Measurements from ENCODE around the gene MLXIP. TPM values are rescaled to one million over a fixed set of nuclear protein-coding genes. Genes with fewer than 3 reads are reported as not detected.
"Not testable (repeated sequence)": the region's sequence is repeated elsewhere in the genome, so short reads cannot be mapped to it uniquely, and the experiment has no call there.

The MLXIP gene
- 10 to 100 TPM; 61.0 to 61.7 TPM for total RNA-seq

DNA sequence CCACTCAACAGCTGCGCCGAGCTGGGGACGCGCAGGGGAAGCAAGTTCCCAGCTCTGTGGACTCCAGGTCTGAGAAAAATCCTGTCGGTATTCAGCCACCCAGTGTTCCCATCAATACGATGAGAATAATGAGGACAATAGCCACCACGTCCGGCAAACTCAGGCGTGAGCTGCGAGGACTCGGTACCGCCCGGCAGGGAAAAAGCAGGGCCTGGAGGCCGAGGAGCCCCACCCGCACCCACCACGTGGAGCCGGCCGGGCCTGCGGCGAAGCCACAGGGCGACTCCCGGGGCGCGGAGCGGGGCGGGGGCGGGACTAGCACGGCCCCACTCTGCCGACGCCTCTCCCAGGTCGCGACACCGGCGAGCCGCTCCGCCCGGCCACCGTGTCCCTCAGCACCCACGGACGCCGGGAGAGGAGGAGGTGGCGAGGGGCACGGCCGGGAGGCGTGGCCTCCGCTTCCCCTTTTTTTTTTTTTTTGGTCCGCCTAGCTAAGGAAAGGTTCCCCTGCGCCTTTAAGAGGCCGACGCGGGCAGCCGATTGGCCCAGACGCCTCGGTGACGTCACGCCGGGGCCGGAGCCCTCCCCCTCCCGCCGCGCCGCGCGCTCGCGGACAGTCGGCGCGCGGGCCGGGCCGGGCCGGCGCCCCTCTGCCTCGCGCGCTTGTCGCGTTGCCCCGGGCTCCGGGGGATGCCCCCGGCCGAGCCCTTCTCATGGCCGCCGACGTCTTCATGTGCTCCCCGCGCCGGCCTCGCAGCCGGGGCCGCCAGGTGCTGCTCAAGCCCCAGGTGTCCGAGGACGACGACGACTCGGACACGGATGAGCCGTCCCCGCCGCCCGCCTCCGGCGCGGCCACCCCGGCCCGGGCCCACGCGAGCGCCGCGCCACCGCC, at the start of gene MLXIP:
TSS of gene MLXIP (plus strand) at position 616 of the 892 bp plus-strand sequence. CDS start at position 714, 98 bp downstream.
- Mint-ChIP-seq H3K4me1 (peaks cover 45% of the 10 kb centered on the region), H3K4me3 (peak within 1 kb of the TSS; percentile 99), H3K9me3 (no peaks in the 10 kb centered on the region), H3K36me3 (peaks cover 5% of the 10 kb centered on the region), H3K27ac (peak within 1 kb of the TSS; percentile 97), H3K27me3 (peaks cover 6% of the 10 kb centered on the region)
- ATAC-seq (ENCODE audit: low read depth) (peak; percentile 79), DNase-seq (peak; percentile 94)
- POLR2A ChIA-PET, result interaction anchor here (0.6 to 5.8 kb wide), 12 partner anchors 10 to 147 kb away, joined by 3 to 79 read pairs (median 7); partner anchors contain the start of gene DIABLO

GRCh38 chr12:122028905-122029560, 49.5 kb upstream of the MLXIP start:
- Mint-ChIP-seq H3K36me3 (peaks cover 1% of the 10 kb centered on the region), H3K27me3 (no peaks in the 10 kb centered on the region), H3K9me3 (no peaks in the 10 kb centered on the region), H3K4me3 (peak overlapping the region; percentile 0), H3K4me1 (peaks cover 9% of the 10 kb centered on the region), H3K27ac (no peak overlapping the region)
- POLR2A ChIA-PET, result no interaction called here
- ATAC-seq (ENCODE audit: low read depth) (no peak), DNase-seq (no peak)

DNA sequence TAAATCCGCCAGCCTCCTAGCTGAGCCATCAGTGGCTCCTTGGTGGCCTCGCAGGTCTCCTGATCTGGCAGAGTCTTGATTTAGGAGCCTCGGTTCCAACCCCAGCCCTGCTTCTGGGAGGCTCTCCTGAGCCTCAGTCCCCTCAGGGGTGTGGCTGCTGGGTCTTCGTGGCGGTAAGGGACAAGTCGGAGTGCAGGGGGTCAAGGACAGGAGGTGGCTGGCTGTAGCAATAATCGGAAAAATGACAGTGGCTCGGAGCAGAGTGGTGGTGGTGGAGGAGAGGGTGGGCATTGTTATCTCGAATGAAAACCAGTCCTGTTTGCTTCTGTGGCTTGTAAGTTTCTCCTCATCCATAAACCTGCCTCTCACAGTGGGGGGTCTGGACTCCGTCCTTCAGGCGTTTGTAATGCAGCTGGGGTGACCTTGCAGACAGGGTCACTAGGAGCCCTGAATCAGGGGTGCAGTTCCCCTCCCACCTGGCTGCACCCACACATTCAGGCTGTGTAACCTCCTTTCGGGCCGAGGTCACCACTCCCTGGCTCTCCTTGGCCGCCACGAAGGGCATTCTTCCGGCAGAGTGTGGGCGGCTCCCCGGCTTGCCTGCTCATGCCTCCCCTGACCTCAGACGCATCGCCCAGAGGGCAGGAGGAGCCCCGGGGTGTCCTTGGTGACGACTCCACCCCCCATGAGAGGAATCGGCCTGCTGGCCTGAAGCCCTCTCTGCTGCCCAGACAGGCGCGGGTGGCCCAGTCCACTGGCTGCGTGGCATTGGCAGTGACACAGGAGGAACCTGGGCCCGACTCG, 48.7 kb upstream of the MLXIP start:
- no peak overlapping the region for H3K27ac Mint-ChIP-seq
- ATAC-seq (ENCODE audit: low read depth), result no peak

GRCh38 chr12:122030424-122031035, 48.0 kb upstream of the MLXIP start:
- ATAC-seq (ENCODE audit: low read depth) (no peak), DNase-seq (no peak)
- Mint-ChIP-seq H3K27ac (no peak overlapping the region), H3K4me1 (peaks cover 9% of the 10 kb centered on the region), H3K9me3 (no peaks in the 10 kb centered on the region), H3K27me3 (no peaks in the 10 kb centered on the region), H3K36me3 (peaks cover 1% of the 10 kb centered on the region), H3K4me3 (no peak overlapping the region)
- POLR2A ChIA-PET, result no interaction called here

More for the DNA sequence above, 48.7 kb upstream of the MLXIP start:
- peaks cover 1% of the 10 kb centered on the region for H3K36me3 Mint-ChIP-seq
- H3K4me3 Mint-ChIP-seq, result no peak overlapping the region
- DNase-seq, result no peak
- no peaks in the 10 kb centered on the region for H3K27me3 Mint-ChIP-seq
- no peaks in the 10 kb centered on the region for H3K9me3 Mint-ChIP-seq
- peaks cover 9% of the 10 kb centered on the region for H3K4me1 Mint-ChIP-seq
- POLR2A ChIA-PET, result no interaction called here

DNA sequence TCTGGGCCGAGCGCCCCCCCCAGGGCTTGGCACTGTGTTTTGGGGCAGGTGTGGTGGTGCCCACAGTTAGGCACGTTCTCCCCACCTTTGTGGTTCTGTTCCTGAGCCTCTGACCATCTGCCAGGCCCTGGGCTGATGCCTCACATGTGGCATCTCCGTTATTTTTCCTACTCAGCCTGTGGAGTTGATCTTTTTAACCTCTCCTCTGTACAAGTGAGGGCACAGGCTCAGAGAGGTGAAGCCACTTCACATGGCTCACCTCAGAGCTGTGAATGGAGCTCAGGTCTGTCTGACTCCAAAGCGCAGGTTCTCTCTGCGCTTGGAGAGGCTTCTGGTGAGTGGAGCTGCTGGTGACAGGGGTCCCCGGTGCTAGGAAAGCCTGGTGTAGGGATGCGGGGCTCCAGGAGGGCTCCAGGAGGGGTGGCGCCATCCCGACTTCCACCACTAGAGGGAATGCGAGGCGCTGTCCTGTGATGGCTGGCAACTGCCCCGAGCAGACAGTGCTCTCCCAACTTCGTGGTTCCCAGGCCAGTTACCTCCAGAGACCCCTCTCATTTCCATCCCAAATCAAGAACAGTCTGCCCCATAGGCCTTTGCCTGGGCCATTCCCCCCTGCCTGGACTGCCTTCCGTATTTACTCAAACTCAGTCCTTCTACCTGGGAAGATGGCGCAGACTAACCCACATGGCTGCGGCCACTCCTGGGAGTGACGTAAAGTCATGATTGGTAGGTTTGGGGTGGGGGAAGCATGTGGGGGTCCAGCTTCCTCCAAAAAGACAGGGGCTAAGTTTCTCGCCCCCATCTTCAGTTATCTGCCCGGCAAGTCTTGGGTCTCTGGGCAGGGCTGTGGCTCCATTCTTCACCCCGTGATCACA, 47.0 kb upstream of the MLXIP start:
- peak; percentile 62 for ATAC-seq (ENCODE audit: low read depth)
- no peak overlapping the region for H3K27ac Mint-ChIP-seq
- no peaks in the 10 kb centered on the region for H3K27me3 Mint-ChIP-seq
- peak; percentile 69 for DNase-seq
- H3K9me3 Mint-ChIP-seq, result no peaks in the 10 kb centered on the region
- peaks cover 9% of the 10 kb centered on the region for H3K4me1 Mint-ChIP-seq
- peaks cover 3% of the 10 kb centered on the region for H3K36me3 Mint-ChIP-seq
- no peak overlapping the region for H3K4me3 Mint-ChIP-seq
- POLR2A ChIA-PET, result no interaction called here

DNA sequence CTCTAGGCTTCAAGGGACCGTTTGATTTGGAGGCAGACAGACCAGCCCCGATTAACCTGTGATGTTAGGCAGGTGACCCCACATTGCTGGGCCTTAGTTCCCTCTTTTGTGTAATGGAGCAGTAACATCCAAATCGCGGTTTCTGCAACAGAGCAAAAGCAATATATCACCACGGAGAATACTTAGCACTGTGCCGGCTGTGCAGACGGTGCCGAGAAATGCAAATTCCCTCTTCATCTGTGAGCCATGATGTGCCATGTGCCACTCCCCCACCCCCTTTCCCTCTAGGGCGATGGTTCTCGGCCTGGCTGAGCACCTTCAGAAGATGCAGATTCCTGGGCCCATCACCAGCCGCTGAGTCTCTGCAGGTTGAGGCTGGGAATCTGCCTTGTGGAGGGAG, 46.0 kb upstream of the MLXIP start:
- Mint-ChIP-seq H3K27me3 (no peaks in the 10 kb centered on the region), H3K4me1 (peaks cover 9% of the 10 kb centered on the region), H3K27ac (no peak overlapping the region), H3K4me3 (no peak overlapping the region), H3K36me3 (peaks cover 3% of the 10 kb centered on the region), H3K9me3 (no peaks in the 10 kb centered on the region)
- ATAC-seq (ENCODE audit: low read depth) (no peak), DNase-seq (no peak)
- POLR2A ChIA-PET, result no interaction called here

GRCh38 chr12:122035292-122035691, 43.3 kb upstream of the MLXIP start:
- H3K4me1 Mint-ChIP-seq, result peaks cover 2% of the 10 kb centered on the region
- no peak overlapping the region for H3K4me3 Mint-ChIP-seq
- H3K9me3 Mint-ChIP-seq, result no peaks in the 10 kb centered on the region
- no peaks in the 10 kb centered on the region for H3K27me3 Mint-ChIP-seq
- peaks cover 3% of the 10 kb centered on the region for H3K36me3 Mint-ChIP-seq
- ATAC-seq (ENCODE audit: low read depth) (no peak), DNase-seq (no peak)
- POLR2A ChIA-PET, result no interaction called here
- H3K27ac Mint-ChIP-seq, result no peak overlapping the region

DNA sequence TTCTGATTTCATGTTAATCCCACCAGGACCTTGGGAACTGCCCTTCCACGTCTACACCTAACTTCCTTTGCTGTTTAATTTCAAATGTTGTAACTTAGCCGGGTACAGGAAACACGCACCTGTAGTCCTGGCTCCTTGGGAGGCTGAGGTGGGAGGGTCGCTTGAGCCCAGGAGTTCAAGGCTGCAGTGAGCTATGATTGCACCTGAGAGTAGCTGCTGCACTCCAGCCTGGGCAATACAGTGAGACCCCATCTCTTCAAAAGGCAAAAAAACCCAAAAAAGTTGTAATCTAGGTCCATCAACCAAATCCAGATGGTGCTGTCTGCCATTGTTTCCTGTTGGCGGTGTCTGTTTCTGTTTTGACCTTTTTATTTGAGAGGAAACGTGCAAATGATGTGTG, 42.4 kb upstream of the MLXIP start:
- H3K27ac Mint-ChIP-seq, result no peak overlapping the region
- H3K9me3 Mint-ChIP-seq, result no peaks in the 10 kb centered on the region
- H3K36me3 Mint-ChIP-seq, result peaks cover 3% of the 10 kb centered on the region
- ATAC-seq (ENCODE audit: low read depth) (no peak), DNase-seq (no peak)
- POLR2A ChIA-PET, result no interaction called here
- no peak overlapping the region for H3K4me3 Mint-ChIP-seq
- no peaks in the 10 kb centered on the region for H3K27me3 Mint-ChIP-seq
- peaks cover 2% of the 10 kb centered on the region for H3K4me1 Mint-ChIP-seq

- ATAC-seq (ENCODE audit: low read depth) (no peak), DNase-seq (no peak)
- H3K36me3 Mint-ChIP-seq, result peaks cover 7% of the 10 kb centered on the region
- no peak overlapping the region for H3K27ac Mint-ChIP-seq
- H3K4me3 Mint-ChIP-seq, result no peak overlapping the region
- H3K27me3 Mint-ChIP-seq, result no peaks in the 10 kb centered on the region
- no peaks in the 10 kb centered on the region for H3K4me1 Mint-ChIP-seq
- POLR2A ChIA-PET, result no interaction called here
- H3K9me3 Mint-ChIP-seq, result no peaks in the 10 kb centered on the region
Observed at GRCh38 chr12:122040579-122041386, 37.8 kb upstream of the MLXIP start.

DNA sequence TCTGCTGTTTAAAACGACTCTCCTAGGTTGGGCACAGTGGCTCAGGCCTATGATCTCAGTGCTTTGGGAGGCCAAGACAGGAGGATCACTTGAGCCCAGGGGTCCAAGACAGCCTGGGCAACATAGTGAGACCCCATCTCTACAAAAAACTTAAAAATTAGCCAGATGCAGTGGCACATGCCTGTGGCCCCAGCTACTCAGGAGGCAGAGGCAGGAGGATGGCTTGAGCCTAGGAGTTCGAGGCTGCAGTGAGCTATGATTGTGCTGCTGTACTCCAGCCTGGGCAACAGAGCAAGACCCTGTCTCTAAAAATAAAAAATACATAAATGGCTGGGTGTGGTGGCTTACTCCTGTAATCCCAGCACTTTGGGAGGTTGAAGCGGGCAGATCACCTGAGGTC, 37.1 kb upstream of the MLXIP start:
- H3K4me3 Mint-ChIP-seq; ATAC-seq (ENCODE audit: low read depth); H3K27ac Mint-ChIP-seq; H3K27me3 Mint-ChIP-seq; H3K36me3 Mint-ChIP-seq; POLR2A ChIA-PET; H3K4me1 Mint-ChIP-seq; DNase-seq; H3K9me3 Mint-ChIP-seq: not testable (repeated sequence)

- Mint-ChIP-seq H3K9me3 (no peaks in the 10 kb centered on the region), H3K27me3 (no peaks in the 10 kb centered on the region), H3K36me3 (peaks cover 5% of the 10 kb centered on the region), H3K4me3 (no peak overlapping the region), H3K4me1 (no peaks in the 10 kb centered on the region), H3K27ac (no peak overlapping the region)
- DNase-seq (no peak), ATAC-seq (ENCODE audit: low read depth) (no peak)
- POLR2A ChIA-PET, result no interaction called here
Observed at GRCh38 chr12:122042910-122043309, 35.6 kb upstream of the MLXIP start.

DNA sequence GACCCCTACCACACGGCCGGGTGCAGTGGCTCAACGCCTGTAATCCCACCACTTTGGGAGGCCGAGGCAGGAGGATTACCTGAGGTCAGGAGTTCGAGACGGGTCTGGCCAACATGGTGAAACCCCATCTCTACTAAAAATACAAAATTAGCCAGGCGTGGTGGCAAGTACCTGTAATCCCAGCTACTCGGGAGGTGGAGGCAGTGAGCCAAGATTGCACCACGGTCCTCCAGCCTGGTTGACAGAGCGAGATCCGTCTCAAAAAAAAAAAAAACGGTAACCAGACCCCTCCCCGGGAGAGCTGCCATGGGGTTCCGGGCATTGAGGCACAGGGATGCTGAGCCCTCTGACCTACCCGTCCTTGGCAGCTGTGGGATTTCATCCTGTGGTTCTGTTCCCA, 35.1 kb upstream of the MLXIP start:
- Mint-ChIP-seq H3K27ac (no peak overlapping the region), H3K9me3 (no peaks in the 10 kb centered on the region), H3K36me3 (peaks cover 5% of the 10 kb centered on the region), H3K4me3 (no peak overlapping the region), H3K27me3 (no peaks in the 10 kb centered on the region), H3K4me1 (no peaks in the 10 kb centered on the region)
- ATAC-seq (ENCODE audit: low read depth) (no peak), DNase-seq (no peak)
- POLR2A ChIA-PET, result no interaction called here
